ENCODE measurements around the gene PRPS1.
"Not testable (repeated sequence)": the region's sequence is repeated elsewhere in the genome, so short reads cannot be mapped to it uniquely, and the experiment has no call there.

Gene PRPS1

GRCh38 chrX:107669885-107670628 is 41.7 kb downstream of the PRPS1 start:
- H3K4me3 ChIP-seq (ENCODE audit: low read depth, low read length) = no peak overlapping the region
- no peak for TF ChIP-seq CTCF (IDR thresholded peaks at IDR 0.05; ENCODE audit: low read depth, low read length)
- no peaks in the 10 kb centered on the region for H3K9me3 ChIP-seq (ENCODE audit: severe bottlenecking)
- H3K27ac ChIP-seq = no peak overlapping the region
- peaks cover 5% of the 10 kb centered on the region for H3K27me3 ChIP-seq (ENCODE audit: insufficient read depth, low read depth, severe bottlenecking)
- DNase-seq = no peak
- H3K36me3 ChIP-seq = no peaks in the 10 kb centered on the region

GRCh38 chrX:107671256-107671655 is 42.9 kb downstream of the PRPS1 start:
- not testable (repeated sequence) for H3K27ac ChIP-seq

GRCh38 chrX:107672955-107673378 is 44.7 kb downstream of the PRPS1 start:
- H3K9me3 ChIP-seq (ENCODE audit: severe bottlenecking) = no peaks in the 10 kb centered on the region
- H3K4me3 ChIP-seq (ENCODE audit: low read depth, low read length) = no peak overlapping the region
- peak; percentile 72 for DNase-seq
- no peaks in the 10 kb centered on the region for H3K36me3 ChIP-seq
- TF ChIP-seq CTCF (IDR thresholded peaks at IDR 0.05; ENCODE audit: low read depth, low read length) = peak; percentile 80
- H3K27me3 ChIP-seq (ENCODE audit: insufficient read depth, low read depth, severe bottlenecking) = peaks cover 13% of the 10 kb centered on the region
- no peak overlapping the region for H3K27ac ChIP-seq

More at GRCh38 chrX:107671256-107671655, 42.9 kb downstream of the PRPS1 start:
- not testable (repeated sequence) for H3K36me3 ChIP-seq; H3K9me3 ChIP-seq (ENCODE audit: severe bottlenecking); H3K4me3 ChIP-seq (ENCODE audit: low read depth, low read length); H3K27me3 ChIP-seq (ENCODE audit: insufficient read depth, low read depth, severe bottlenecking); DNase-seq

GRCh38 chrX:107673431-107673830 is 45.1 kb downstream of the PRPS1 start:
- H3K4me3 ChIP-seq (ENCODE audit: low read depth, low read length) = no peak overlapping the region

GRCh38 chrX:107673933-107674479 is 45.7 kb downstream of the PRPS1 start:
- Histone ChIP-seq H3K36me3 (no peaks in the 10 kb centered on the region), H3K27me3 (ENCODE audit: insufficient read depth, low read depth, severe bottlenecking) (peaks cover 13% of the 10 kb centered on the region), H3K4me3 (ENCODE audit: low read depth, low read length) (no peak overlapping the region), H3K9me3 (ENCODE audit: severe bottlenecking) (no peaks in the 10 kb centered on the region), H3K27ac (no peak overlapping the region)
- DNase-seq = no peak
- no peak for TF ChIP-seq CTCF (IDR thresholded peaks at IDR 0.05; ENCODE audit: low read depth, low read length)

More at GRCh38 chrX:107673431-107673830, 45.1 kb downstream of the PRPS1 start:
- Histone ChIP-seq H3K36me3 (no peaks in the 10 kb centered on the region), H3K27me3 (ENCODE audit: insufficient read depth, low read depth, severe bottlenecking) (peaks cover 13% of the 10 kb centered on the region), H3K9me3 (ENCODE audit: severe bottlenecking) (no peaks in the 10 kb centered on the region), H3K27ac (no peak overlapping the region)
- no peak for TF ChIP-seq CTCF (IDR thresholded peaks at IDR 0.05; ENCODE audit: low read depth, low read length)
- no peak for DNase-seq

- DNase-seq = peak; percentile 49
- H3K36me3 ChIP-seq = no peaks in the 10 kb centered on the region
- no peak for TF ChIP-seq CTCF (IDR thresholded peaks at IDR 0.05; ENCODE audit: low read depth, low read length)
- H3K27ac ChIP-seq = no peak overlapping the region
- H3K4me3 ChIP-seq (ENCODE audit: low read depth, low read length) = no peak overlapping the region
- peaks cover 13% of the 10 kb centered on the region for H3K27me3 ChIP-seq (ENCODE audit: insufficient read depth, low read depth, severe bottlenecking)
- H3K9me3 ChIP-seq (ENCODE audit: severe bottlenecking) = no peaks in the 10 kb centered on the region
These were observed 46.4 kb downstream of the PRPS1 start for GRCh38 chrX:107674480-107675364.
